DND-41 (cell line): Measurements from ENCODE around the gene MTCP1.

Experiments
- CTCF ChIP-seq: IDR thresholded peaks from 2 replicates; pipeline ENCODE4 v1.5.1; 2012; ENCODE audit warnings: borderline replicate concordance, low read length, moderate library complexity, mild to moderate bottlenecking; ENCODE audit not compliant: poor library complexity, severe bottlenecking; ENCODE audit errors: extremely low read depth
- EZH2 ChIP-seq: IDR thresholded peaks from 3 replicates; pipeline ENCODE4 v1.6.1; 2012; ENCODE audit warnings: borderline replicate concordance, low read depth, mild to moderate bottlenecking, moderate library complexity, low read length, inconsistent platforms; ENCODE audit not compliant: severe bottlenecking

- TF ChIP-seq CTCF (peak; percentile 74), EZH2 (no peak)
These were observed 23.6 kb upstream of the MTCP1 start for GRCh38 chrX:155094468-155095061.
